ENCODE measurements around the gene CCDC47.
"Not testable (repeated sequence)": the region's sequence is repeated elsewhere in the genome, so short reads cannot be mapped to it uniquely, and the experiment has no call there.

CCDC47 gene

GRCh38 chr17:63773272-63774140 lies at the start of gene CCDC47:
TSS of gene CCDC47 (minus strand) at chr17:63773597. CDS start at chr17:63766175, 7,422 bp downstream.
- DNase-seq = peak; percentile 98

- DNase-seq = no peak
Measured at GRCh38 chr17:63822537-63822936, 49.1 kb upstream of the CCDC47 start.

- DNase-seq = no peak
Measured at GRCh38 chr17:63821804-63822203, 48.4 kb upstream of the CCDC47 start.

- no peak for DNase-seq
Measured at GRCh38 chr17:63820963-63821561, 47.7 kb upstream of the CCDC47 start.

GRCh38 chr17:63819585-63820537 lies 46.5 kb upstream of the CCDC47 start:
- no peak for DNase-seq

GRCh38 chr17:63819131-63819530 lies 45.7 kb upstream of the CCDC47 start:
- DNase-seq = no peak

GRCh38 chr17:63817736-63818385 lies 44.5 kb upstream of the CCDC47 start:
- DNase-seq = no peak

- DNase-seq = no peak
Measured at GRCh38 chr17:63816669-63817068, 43.3 kb upstream of the CCDC47 start.

GRCh38 chr17:63816123-63816522 lies 42.7 kb upstream of the CCDC47 start:
- no peak for DNase-seq

- no peak for DNase-seq
Measured at GRCh38 chr17:63809970-63810369, 36.6 kb upstream of the CCDC47 start.

- DNase-seq = no peak
Measured at GRCh38 chr17:63805591-63805990, 32.2 kb upstream of the CCDC47 start.

GRCh38 chr17:63804328-63804727 lies 30.9 kb upstream of the CCDC47 start:
- no peak for DNase-seq

GRCh38 chr17:63800783-63801182 lies 27.4 kb upstream of the CCDC47 start:
- no peak for DNase-seq

- DNase-seq = no peak
Measured at GRCh38 chr17:63798572-63799106, 25.2 kb upstream of the CCDC47 start.

GRCh38 chr17:63796375-63796774 lies 23.0 kb upstream of the CCDC47 start:
- not testable (repeated sequence) for DNase-seq

- no peak for DNase-seq
Measured at GRCh38 chr17:63792055-63792729, 18.8 kb upstream of the CCDC47 start.

GRCh38 chr17:63790057-63790456 lies 16.7 kb upstream of the CCDC47 start:
- DNase-seq = no peak

GRCh38 chr17:63786971-63787711 lies 13.7 kb upstream of the CCDC47 start:
- DNase-seq = no peak

- no peak for DNase-seq
Measured at GRCh38 chr17:63786117-63786516, 12.7 kb upstream of the CCDC47 start.

- DNase-seq = no peak
Measured at GRCh38 chr17:63785556-63785955, 12.2 kb upstream of the CCDC47 start.

- no peak for DNase-seq
Measured at GRCh38 chr17:63783522-63783921, 10.1 kb upstream of the CCDC47 start.

All from NCI-H1436 treated with DMSO at 0.1 percent for 48 hours (cell line).